Keratinocyte (primary cell): ENCODE results near the gene NELL1. TPM values are rescaled to one million over a fixed set of nuclear protein-coding genes. Genes with fewer than 3 reads are reported as not detected.

Source experiments
- DNase-seq: peaks from one replicate; pipeline ENCODE4 v3.0.0-alpha.2; 2011; ENCODE audit warnings: low read depth, missing footprints, low spot score
- FAIRE-seq: peaks from 2 replicates; lab custom pipeline; 2011; peaks lifted over from hg19 to GRCh38; lab: Jason Lieb, UNC
- H2AFZ ChIP-seq: 2 replicates; pipeline ENCODE4 v1.6.0; 2012; ENCODE audit warnings: low read length, control low read depth, inconsistent platforms; ENCODE audit not compliant: control insufficient read depth
- H3K27ac ChIP-seq: 2 replicates; pipeline ENCODE4 v1.5.1; 2011; ENCODE audit warnings: low read length; ENCODE audit not compliant: control insufficient read depth, insufficient read depth
- H3K27me3 ChIP-seq: 3 replicates; pipeline ENCODE4 v1.6.0; 2011; ENCODE audit warnings: low read length; ENCODE audit not compliant: control insufficient read depth, insufficient read depth; ENCODE audit errors: extremely low read depth
- H3K36me3 ChIP-seq, 2 experiments: 2 replicates in 1 of 2; 3 replicates in 1 of 2; pipeline ENCODE4 v1.5.1; 2011; ENCODE audit warnings: low read length in 2 of 2, mild to moderate bottlenecking in 1 of 2; ENCODE audit not compliant: control insufficient read depth in 2 of 2, insufficient read depth in 2 of 2; ENCODE audit errors: extremely low read depth in 1 of 2
- H3K4me1 ChIP-seq: 3 replicates; pipeline ENCODE4 v1.5.1; 2011; ENCODE audit warnings: low read length; ENCODE audit not compliant: control insufficient read depth, insufficient read depth; ENCODE audit errors: extremely low read depth
- H3K4me2 ChIP-seq: 3 replicates; pipeline ENCODE4 v1.6.0; 2011; ENCODE audit warnings: low read depth, low read length; ENCODE audit not compliant: control insufficient read depth, insufficient read depth; ENCODE audit errors: extremely low read depth
- H3K4me3 ChIP-seq, 3 experiments: fragments of 200-600 bp in 1 of 3; sonication (generic) in 1 of 3; 2 replicates in 2 of 3; 3 replicates in 1 of 3; pipeline ENCODE4 v1.5.1; 2011 to 2016; ENCODE audit warnings: low read length in 3 of 3, mild to moderate bottlenecking in 3 of 3, control low read depth in 2 of 3, inconsistent platforms in 1 of 3, low read depth in 1 of 3, mixed read lengths in 1 of 3, mixed run types in 1 of 3, moderate library complexity in 1 of 3; ENCODE audit not compliant: control insufficient read depth in 2 of 3, insufficient read depth in 2 of 3; ENCODE audit errors: extremely low read depth in 1 of 3
- H3K79me2 ChIP-seq: 2 replicates; pipeline ENCODE4 v1.6.0; 2012; ENCODE audit warnings: low read length; ENCODE audit not compliant: control insufficient read depth, insufficient read depth
- H3K9ac ChIP-seq: 3 replicates; pipeline ENCODE4 v1.6.0; 2011; ENCODE audit warnings: low read length; ENCODE audit not compliant: control insufficient read depth, insufficient read depth; ENCODE audit errors: extremely low read depth
- H3K9me1 ChIP-seq: 3 replicates; pipeline ENCODE4 v1.6.0; 2011; ENCODE audit warnings: low read length; ENCODE audit not compliant: control insufficient read depth, insufficient read depth; ENCODE audit errors: extremely low read depth
- H3K9me3 ChIP-seq: 2 replicates; pipeline ENCODE4 v1.5.1; 2012; ENCODE audit warnings: low read depth, low read length; ENCODE audit not compliant: control insufficient read depth
- H4K20me1 ChIP-seq: 3 replicates; pipeline ENCODE4 v1.6.0; 2011; ENCODE audit warnings: low read length; ENCODE audit not compliant: control insufficient read depth, insufficient read depth; ENCODE audit errors: extremely low read depth
- EZH2 ChIP-seq: IDR thresholded peaks from one replicate; pipeline ENCODE4 v1.6.1; 2012; ENCODE audit warnings: inconsistent platforms, mild to moderate bottlenecking, low read length, moderate library complexity
- dilution Hi-C: fragments of 300-500 bp; cut with MboI; formaldehyde crosslinking; loops from one replicate; pipeline ENCODE4 v1.7.0; 2020; ENCODE audit warnings: low sequenced_read_pairs; ENCODE audit not compliant: extremely low pct_ligation_motif_present
- polyA plus RNA-seq, 5 experiments: library from polyadenylated mRNA; depleted of rRNA in 3 of 5; stranded (reverse) in 3 of 5; stranded (forward) in 1 of 5; unstranded in 1 of 5; fragments of >200 nt; gene quantifications; 1 replicate in 1 of 5; 2 replicates in 3 of 5; 3 replicates in 1 of 5; pipeline versions ENCODE4 v1.2.1 to v1.2.3, GENCODE V29; 2011 to 2012; ENCODE audit warnings: missing spikeins in 2 of 5, low read depth in 1 of 5, low replicate concordance in 1 of 5
- TF ChIP-seq, protein P1 (sequence below), 3 experiments: IDR thresholded peaks in 1 of 3; conservative IDR thresholded peaks in 1 of 3; optimal IDR thresholded peaks in 1 of 3; 2 replicates in 2 of 3; 3 replicates in 1 of 3; pipeline versions ENCODE3 to v1.5.1; 2011; ENCODE audit warnings: low read length in 3 of 3, mild to moderate bottlenecking in 3 of 3, moderate library complexity in 2 of 3, control low read depth in 1 of 3, inconsistent platforms in 1 of 3; ENCODE audit not compliant: insufficient read depth in 2 of 3; ENCODE audit errors: extremely low read depth in 1 of 3

The NELL1 gene
- polyA plus RNA-seq, 1 donor (not counting 4 experiments of a cell fraction or from before 2014, with no cell fraction given), result not detected

DNA sequence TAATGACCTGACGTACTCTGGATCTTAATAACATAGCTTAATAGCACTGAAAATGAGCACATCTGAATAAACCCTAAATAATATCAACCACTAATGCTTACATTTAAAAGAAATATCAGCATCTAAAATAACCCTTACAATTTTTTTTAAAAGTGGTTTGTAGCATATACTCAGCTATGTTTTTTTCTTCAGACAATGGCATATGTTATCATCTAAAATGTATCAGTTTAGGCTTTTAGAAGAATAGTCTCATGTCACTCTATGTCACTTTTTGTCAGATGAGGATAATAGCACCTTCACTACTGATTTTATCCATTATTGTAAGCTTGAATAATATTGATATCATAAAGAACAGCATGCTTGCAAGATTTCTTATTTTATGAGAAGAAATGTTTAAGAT is 868.6 kb downstream of the NELL1 start:
- no peak for FAIRE-seq
- Histone ChIP-seq H3K9me1 (no peaks in the 10 kb centered on the region), H3K4me1 (no peaks in the 10 kb centered on the region), H3K9me3 (no peaks in the 10 kb centered on the region), H3K36me3 (no peaks in the 10 kb centered on the region), H3K4me2 (no peak overlapping the region), H4K20me1 (no peaks in the 10 kb centered on the region), H3K27ac (no peak overlapping the region), H2AFZ (no peak overlapping the region), H3K79me2 (no peaks in the 10 kb centered on the region), H3K4me3 (no peak overlapping the region), H3K9ac (no peak overlapping the region), H3K27me3 (no peaks in the 10 kb centered on the region)
- DNase-seq, result no peak
- dilution Hi-C loops, result no loop called here
- no peak for TF ChIP-seq EZH2
- TF ChIP-seq, protein P1, sequence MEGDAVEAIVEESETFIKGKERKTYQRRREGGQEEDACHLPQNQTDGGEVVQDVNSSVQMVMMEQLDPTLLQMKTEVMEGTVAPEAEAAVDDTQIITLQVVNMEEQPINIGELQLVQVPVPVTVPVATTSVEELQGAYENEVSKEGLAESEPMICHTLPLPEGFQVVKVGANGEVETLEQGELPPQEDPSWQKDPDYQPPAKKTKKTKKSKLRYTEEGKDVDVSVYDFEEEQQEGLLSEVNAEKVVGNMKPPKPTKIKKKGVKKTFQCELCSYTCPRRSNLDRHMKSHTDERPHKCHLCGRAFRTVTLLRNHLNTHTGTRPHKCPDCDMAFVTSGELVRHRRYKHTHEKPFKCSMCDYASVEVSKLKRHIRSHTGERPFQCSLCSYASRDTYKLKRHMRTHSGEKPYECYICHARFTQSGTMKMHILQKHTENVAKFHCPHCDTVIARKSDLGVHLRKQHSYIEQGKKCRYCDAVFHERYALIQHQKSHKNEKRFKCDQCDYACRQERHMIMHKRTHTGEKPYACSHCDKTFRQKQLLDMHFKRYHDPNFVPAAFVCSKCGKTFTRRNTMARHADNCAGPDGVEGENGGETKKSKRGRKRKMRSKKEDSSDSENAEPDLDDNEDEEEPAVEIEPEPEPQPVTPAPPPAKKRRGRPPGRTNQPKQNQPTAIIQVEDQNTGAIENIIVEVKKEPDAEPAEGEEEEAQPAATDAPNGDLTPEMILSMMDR (optimal IDR thresholded peaks at IDR 0.05 in 1 of 3, IDR thresholded peaks at IDR 0.05 in 1 of 3, conservative IDR thresholded peaks at IDR 0.05 in 1 of 3; ENCODE audit: extremely low read depth in 1 of 3, insufficient read depth in 2 of 3, low read length in 3 of 3), result no peak

DNA sequence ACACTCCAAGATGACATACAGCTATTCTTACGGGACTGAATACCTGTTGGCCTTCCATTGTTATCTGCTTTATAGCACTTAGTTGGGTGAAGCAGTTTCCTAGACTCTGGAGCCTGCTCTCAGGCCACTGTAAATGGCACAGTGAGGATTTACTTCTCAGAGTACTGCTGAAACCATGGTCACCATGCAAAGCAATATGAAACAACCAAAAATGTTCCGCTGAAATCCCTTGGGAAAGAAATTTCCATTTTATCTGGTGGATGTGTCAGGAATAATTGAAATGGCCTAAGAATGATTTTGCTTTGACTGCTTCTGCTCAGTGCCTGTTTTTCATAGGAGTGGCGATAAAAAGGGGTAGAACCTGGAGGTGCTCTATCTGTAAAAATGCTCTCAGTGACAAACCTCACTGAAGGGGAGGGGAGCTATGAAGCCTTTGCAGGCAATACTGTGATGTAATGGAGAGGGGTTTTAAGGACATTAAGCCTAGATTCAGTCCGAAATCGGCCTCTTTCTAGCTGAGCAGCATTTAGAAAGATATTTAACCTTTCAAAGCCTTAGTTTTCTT is 871.9 kb downstream of the NELL1 start:
- Histone ChIP-seq H3K36me3 (no peaks in the 10 kb centered on the region), H3K4me1 (no peaks in the 10 kb centered on the region), H3K4me2 (no peak overlapping the region), H3K9me3 (no peaks in the 10 kb centered on the region), H3K27ac (no peak overlapping the region), H3K4me3 (no peak overlapping the region), H3K79me2 (no peaks in the 10 kb centered on the region), H3K9ac (no peak overlapping the region), H4K20me1 (no peaks in the 10 kb centered on the region), H3K9me1 (no peaks in the 10 kb centered on the region), H2AFZ (no peak overlapping the region), H3K27me3 (no peaks in the 10 kb centered on the region)
- DNase-seq, result no peak
- dilution Hi-C loops, result no loop called here
- FAIRE-seq, result no peak
- TF ChIP-seq, protein P1 (optimal IDR thresholded peaks at IDR 0.05 in 1 of 3, IDR thresholded peaks at IDR 0.05 in 1 of 3, conservative IDR thresholded peaks at IDR 0.05 in 1 of 3; ENCODE audit: extremely low read depth in 1 of 3, insufficient read depth in 2 of 3, low read length in 3 of 3), result no peak
- TF ChIP-seq EZH2, result no peak
